WTC11 (cell line): ENCODE data around the gene PCDHB3.

Source experiments
- ATF2 ChIP-seq: sonication (generic); formaldehyde crosslinking; IDR thresholded peaks from 2 replicates; pipeline ENCODE4 v1.8.1; 2022; ENCODE audit warnings: low read depth, missing genetic modification reagents, borderline replicate concordance
- CBFB ChIP-seq: sonication (generic); formaldehyde crosslinking; IDR thresholded peaks from 2 replicates; pipeline ENCODE4 v1.8.1; 2022; ENCODE audit warnings: mild to moderate bottlenecking, low read depth, missing genetic modification reagents
- CREB1 ChIP-seq: sonication (generic); formaldehyde crosslinking; IDR thresholded peaks from 2 replicates; pipeline ENCODE4 v1.8.0; 2023; ENCODE audit warnings: mild to moderate bottlenecking, missing genetic modification reagents
- ERG ChIP-seq: fragments of 250-450 bp; sonication (Bioruptor Pico); IDR thresholded peaks from 2 replicates; pipeline ENCODE4 v1.8.0; 2021; ENCODE audit warnings: mild to moderate bottlenecking
- FOXJ3 ChIP-seq: sonication (generic); formaldehyde crosslinking; IDR thresholded peaks from 2 replicates; pipeline ENCODE4 v1.9.0; 2021; ENCODE audit warnings: missing genetic modification reagents, mild to moderate bottlenecking, borderline replicate concordance
- FOXK1 ChIP-seq: sonication (generic); formaldehyde crosslinking; IDR thresholded peaks from 2 replicates; pipeline ENCODE4 v1.8.0; 2022; ENCODE audit warnings: mild to moderate bottlenecking, moderate library complexity, missing genetic modification reagents
- IRF2 ChIP-seq: sonication (generic); formaldehyde crosslinking; IDR thresholded peaks from 2 replicates; pipeline ENCODE4 v1.8.0; 2022; ENCODE audit warnings: low read depth, missing genetic modification reagents, borderline replicate concordance
- USF2 ChIP-seq: sonication (generic); formaldehyde crosslinking; IDR thresholded peaks from 2 replicates; pipeline ENCODE4 v1.8.1; 2023; ENCODE audit warnings: mild to moderate bottlenecking, missing genetic modification reagents, moderate library complexity
- ZBTB43 ChIP-seq: sonication (generic); formaldehyde crosslinking; IDR thresholded peaks from 2 replicates; pipeline ENCODE4 v1.8.1; 2023; ENCODE audit warnings: mild to moderate bottlenecking, missing genetic modification reagents
- ZNF416 ChIP-seq: fragments of 250-450 bp; sonication (Bioruptor Pico); IDR thresholded peaks from 2 replicates; pipeline ENCODE4 v1.9.0; 2021; ENCODE audit warnings: mild to moderate bottlenecking, inconsistent platforms
- TF ChIP-seq, protein P1 (sequence below): fragments of 200-600 bp; IDR thresholded peaks from 2 replicates; pipeline ENCODE4 v1.8.0; 2022; ENCODE audit warnings: antibody characterized with exemption

- TF ChIP-seq ZBTB43 (CRISPR knock-in tag) (no peak), ERG (no peak), CBFB (CRISPR knock-in tag) (no peak), ZNF416 (CRISPR knock-in tag) (no peak), CREB1 (CRISPR knock-in tag) (no peak), IRF2 (CRISPR knock-in tag) (no peak), USF2 (CRISPR knock-in tag) (no peak), FOXJ3 (no peak), FOXK1 (CRISPR knock-in tag) (no peak), ATF2 (CRISPR knock-in tag) (no peak)
- TF ChIP-seq, protein P1, sequence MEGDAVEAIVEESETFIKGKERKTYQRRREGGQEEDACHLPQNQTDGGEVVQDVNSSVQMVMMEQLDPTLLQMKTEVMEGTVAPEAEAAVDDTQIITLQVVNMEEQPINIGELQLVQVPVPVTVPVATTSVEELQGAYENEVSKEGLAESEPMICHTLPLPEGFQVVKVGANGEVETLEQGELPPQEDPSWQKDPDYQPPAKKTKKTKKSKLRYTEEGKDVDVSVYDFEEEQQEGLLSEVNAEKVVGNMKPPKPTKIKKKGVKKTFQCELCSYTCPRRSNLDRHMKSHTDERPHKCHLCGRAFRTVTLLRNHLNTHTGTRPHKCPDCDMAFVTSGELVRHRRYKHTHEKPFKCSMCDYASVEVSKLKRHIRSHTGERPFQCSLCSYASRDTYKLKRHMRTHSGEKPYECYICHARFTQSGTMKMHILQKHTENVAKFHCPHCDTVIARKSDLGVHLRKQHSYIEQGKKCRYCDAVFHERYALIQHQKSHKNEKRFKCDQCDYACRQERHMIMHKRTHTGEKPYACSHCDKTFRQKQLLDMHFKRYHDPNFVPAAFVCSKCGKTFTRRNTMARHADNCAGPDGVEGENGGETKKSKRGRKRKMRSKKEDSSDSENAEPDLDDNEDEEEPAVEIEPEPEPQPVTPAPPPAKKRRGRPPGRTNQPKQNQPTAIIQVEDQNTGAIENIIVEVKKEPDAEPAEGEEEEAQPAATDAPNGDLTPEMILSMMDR = no peak
These were observed 5.0 kb upstream of the PCDHB3 start for GRCh38 chr5:141095263-141095641.
